ENCODE data around the gene MAP7D1.

MAP7D1 gene

DNA sequence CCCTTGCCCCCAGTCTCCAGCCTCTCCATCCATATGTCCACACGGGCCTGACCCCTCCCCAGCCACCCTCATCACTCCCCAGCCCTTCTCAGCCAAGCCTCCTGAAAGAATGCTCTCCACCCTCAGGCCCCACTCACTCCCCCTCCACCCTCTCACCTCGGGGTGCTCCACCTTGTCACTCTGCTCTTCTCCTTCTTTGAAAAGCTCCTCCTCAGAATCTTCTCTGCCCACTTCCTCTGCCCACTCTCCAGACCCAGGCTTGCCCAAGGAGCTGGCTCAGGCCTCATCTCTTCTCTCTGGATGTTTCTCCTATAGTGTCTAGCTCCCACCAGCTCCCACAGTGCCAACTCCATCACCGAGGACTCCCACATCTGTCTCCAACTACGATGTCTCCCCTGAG, 44.8 kb upstream of the MAP7D1 start:
- peak overlapping the region in 1 of 3 experiments; percentile 2 for H3K27ac Mint-ChIP-seq
- H3K9me3 Mint-ChIP-seq: no peaks in the 10 kb centered on the region
- peaks cover 14% of the 10 kb centered on the region for H3K4me1 Mint-ChIP-seq
- no peak for TF ChIP-seq CTCF (IDR thresholded peaks at IDR 0.05; ENCODE audit: unreplicated experiment in 3 of 3)
- H3K27me3 Mint-ChIP-seq (ENCODE audit: low read depth): peaks cover 13% of the 10 kb centered on the region
- H3K36me3 Mint-ChIP-seq (ENCODE audit: low read depth): no peaks in the 10 kb centered on the region
- no peak overlapping the region for H3K4me3 Mint-ChIP-seq

DNA sequence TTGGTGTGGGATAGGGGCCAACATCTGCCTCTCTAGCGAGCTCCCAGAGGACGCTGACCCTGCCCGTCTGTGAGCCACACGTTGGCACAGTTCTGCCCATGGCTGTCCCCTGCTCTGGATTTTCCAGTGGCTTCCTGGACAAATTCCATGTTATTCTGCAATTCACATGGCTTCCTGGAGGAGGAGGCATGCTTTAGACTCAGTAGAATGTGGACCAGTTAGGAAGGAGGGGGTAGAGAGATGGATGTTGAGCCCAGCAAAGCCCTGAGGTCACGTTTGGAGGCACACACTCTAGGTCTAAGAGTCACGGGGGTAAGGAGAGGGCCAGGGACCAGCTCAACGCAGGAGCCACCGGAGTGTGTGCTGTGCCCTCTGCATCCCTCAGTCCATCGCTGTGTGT, 43.1 kb upstream of the MAP7D1 start:
- no peaks in the 10 kb centered on the region for H3K9me3 Mint-ChIP-seq
- H3K27ac Mint-ChIP-seq: peak overlapping the region in 1 of 3 experiments; percentile 65
- TF ChIP-seq CTCF (IDR thresholded peaks at IDR 0.05; ENCODE audit: unreplicated experiment in 3 of 3): no peak

GRCh38 chr1:36114371-36114770, 41.6 kb upstream of the MAP7D1 start:
- Mint-ChIP-seq H3K27me3 (ENCODE audit: low read depth) (peaks cover 10% of the 10 kb centered on the region), H3K27ac (peak overlapping the region in 1 of 3 experiments; percentile 57), H3K4me1 (peaks cover 20% of the 10 kb centered on the region), H3K9me3 (no peaks in the 10 kb centered on the region), H3K4me3 (no peak overlapping the region), H3K36me3 (ENCODE audit: low read depth) (no peaks in the 10 kb centered on the region)
- no peak for TF ChIP-seq CTCF (IDR thresholded peaks at IDR 0.05; ENCODE audit: unreplicated experiment in 3 of 3)

More for the DNA sequence above, 43.1 kb upstream of the MAP7D1 start:
- H3K4me3 Mint-ChIP-seq: no peak overlapping the region
- H3K27me3 Mint-ChIP-seq (ENCODE audit: low read depth): peaks cover 12% of the 10 kb centered on the region
- no peaks in the 10 kb centered on the region for H3K36me3 Mint-ChIP-seq (ENCODE audit: low read depth)
- peaks cover 25% of the 10 kb centered on the region for H3K4me1 Mint-ChIP-seq

- Mint-ChIP-seq H3K9me3 (no peaks in the 10 kb centered on the region), H3K27me3 (ENCODE audit: low read depth) (peaks cover 13% of the 10 kb centered on the region), H3K4me1 (peaks cover 28% of the 10 kb centered on the region), H3K4me3 (no peak overlapping the region), H3K27ac (peak overlapping the region in 1 of 3 experiments; percentile 46), H3K36me3 (ENCODE audit: low read depth) (no peaks in the 10 kb centered on the region)
- TF ChIP-seq CTCF (IDR thresholded peaks at IDR 0.05; ENCODE audit: unreplicated experiment in 3 of 3): no peak
Observed at GRCh38 chr1:36115200-36115669, 40.7 kb upstream of the MAP7D1 start.

GRCh38 chr1:36115931-36116330, 40.0 kb upstream of the MAP7D1 start:
- no peak overlapping the region for H3K4me3 Mint-ChIP-seq
- peaks cover 15% of the 10 kb centered on the region for H3K27me3 Mint-ChIP-seq (ENCODE audit: low read depth)
- H3K4me1 Mint-ChIP-seq: peaks cover 28% of the 10 kb centered on the region
- no peaks in the 10 kb centered on the region for H3K36me3 Mint-ChIP-seq (ENCODE audit: low read depth)
- no peak for TF ChIP-seq CTCF (IDR thresholded peaks at IDR 0.05; ENCODE audit: unreplicated experiment in 3 of 3)
- peak overlapping the region in 2 of 3 experiments; percentile 4 to 6 for H3K27ac Mint-ChIP-seq
- H3K9me3 Mint-ChIP-seq: no peaks in the 10 kb centered on the region

GRCh38 chr1:36116901-36117300, 39.1 kb upstream of the MAP7D1 start:
- Mint-ChIP-seq H3K27me3 (ENCODE audit: low read depth) (peaks cover 15% of the 10 kb centered on the region), H3K36me3 (ENCODE audit: low read depth) (no peaks in the 10 kb centered on the region), H3K27ac (peak overlapping the region in 2 of 3 experiments; percentile 4 to 6), H3K4me3 (no peak overlapping the region), H3K9me3 (no peaks in the 10 kb centered on the region), H3K4me1 (peaks cover 28% of the 10 kb centered on the region)
- TF ChIP-seq CTCF (IDR thresholded peaks at IDR 0.05; ENCODE audit: unreplicated experiment in 3 of 3): no peak
